Activated T-helper 2 cell treated with anti-CD3 and anti-CD28 coated beads, Interferon-gamma antibody, Interleukin-2, Interleukin-4, amounts not matched to agents 10 μg/mL and 5 μg/mL and 100 μg/mL, durations not matched to agents 14 hours and 24 hours and 36 hours (primary cell): ENCODE data around the gene FUT4. TPM values are rescaled to one million over a fixed set of nuclear protein-coding genes. Genes with fewer than 3 reads are reported as not detected.
"Not testable (repeated sequence)": the region's sequence is repeated elsewhere in the genome, so short reads cannot be mapped to it uniquely, and the experiment has no call there.

Source experiments
- DNase-seq: peaks from one replicate; pipeline ENCODE4 v3.0.0; 2021; ENCODE audit warnings: low spot score
- H3K27ac Mint-ChIP-seq: one replicate; pipeline ENCODE4 v1.8.0; 2021; ENCODE audit warnings: mixed read lengths
- H3K27me3 Mint-ChIP-seq: one replicate; pipeline ENCODE4 v1.8.0; 2021; ENCODE audit warnings: low read depth, mixed read lengths
- H3K36me3 Mint-ChIP-seq: one replicate; pipeline ENCODE4 v1.8.0; 2021; ENCODE audit warnings: low read depth, mixed read lengths
- H3K4me1 Mint-ChIP-seq: one replicate; pipeline ENCODE4 v1.8.0; 2021; ENCODE audit warnings: low read depth, mixed read lengths
- H3K4me3 Mint-ChIP-seq: one replicate; pipeline ENCODE4 v1.8.0; 2021; ENCODE audit warnings: low read depth, mild to moderate bottlenecking, moderate library complexity, mixed read lengths
- H3K9me3 Mint-ChIP-seq: one replicate; pipeline ENCODE4 v1.8.0; 2021; ENCODE audit warnings: mixed read lengths
- intact Hi-C: fragments of 100-400 bp; cut with micrococcal nuclease; formaldehyde crosslinking; loops from one replicate; pipeline ENCODE4 v1.15.1; 2023
- total RNA-seq: library from RNA; stranded (reverse); gene quantifications from 2 replicates; pipeline ENCODE4 v1.2.3, GENCODE V29; 2022

The FUT4 gene
- total RNA-seq, 1 donor from 2014 or later = 8.9 TPM

DNA sequence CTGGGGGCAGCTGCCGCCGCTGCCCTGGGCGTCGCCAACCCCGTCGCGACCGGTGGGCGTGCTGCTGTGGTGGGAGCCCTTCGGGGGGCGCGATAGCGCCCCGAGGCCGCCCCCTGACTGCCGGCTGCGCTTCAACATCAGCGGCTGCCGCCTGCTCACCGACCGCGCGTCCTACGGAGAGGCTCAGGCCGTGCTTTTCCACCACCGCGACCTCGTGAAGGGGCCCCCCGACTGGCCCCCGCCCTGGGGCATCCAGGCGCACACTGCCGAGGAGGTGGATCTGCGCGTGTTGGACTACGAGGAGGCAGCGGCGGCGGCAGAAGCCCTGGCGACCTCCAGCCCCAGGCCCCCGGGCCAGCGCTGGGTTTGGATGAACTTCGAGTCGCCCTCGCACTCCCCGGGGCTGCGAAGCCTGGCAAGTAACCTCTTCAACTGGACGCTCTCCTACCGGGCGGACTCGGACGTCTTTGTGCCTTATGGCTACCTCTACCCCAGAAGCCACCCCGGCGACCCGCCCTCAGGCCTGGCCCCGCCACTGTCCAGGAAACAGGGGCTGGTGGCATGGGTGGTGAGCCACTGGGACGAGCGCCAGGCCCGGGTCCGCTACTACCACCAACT is 1.0 kb downstream of the FUT4 start:
- Mint-ChIP-seq H3K4me3 (peak overlapping the region; percentile 78), H3K36me3 (peaks cover 28% of the 10 kb centered on the region), H3K27ac (peak overlapping the region; percentile 59), H3K9me3 (no peaks in the 10 kb centered on the region), H3K27me3 (no peaks in the 10 kb centered on the region), H3K4me1 (peaks cover 30% of the 10 kb centered on the region)
- no peak for DNase-seq
- intact Hi-C loops = loop anchor here (1.0 to 10.0 kb wide), 8 partner anchors 32 to 802 kb away; partner anchors contain the start of genes AMOTL1, ANKRD49, C11orf54 and C11orf97

DNA sequence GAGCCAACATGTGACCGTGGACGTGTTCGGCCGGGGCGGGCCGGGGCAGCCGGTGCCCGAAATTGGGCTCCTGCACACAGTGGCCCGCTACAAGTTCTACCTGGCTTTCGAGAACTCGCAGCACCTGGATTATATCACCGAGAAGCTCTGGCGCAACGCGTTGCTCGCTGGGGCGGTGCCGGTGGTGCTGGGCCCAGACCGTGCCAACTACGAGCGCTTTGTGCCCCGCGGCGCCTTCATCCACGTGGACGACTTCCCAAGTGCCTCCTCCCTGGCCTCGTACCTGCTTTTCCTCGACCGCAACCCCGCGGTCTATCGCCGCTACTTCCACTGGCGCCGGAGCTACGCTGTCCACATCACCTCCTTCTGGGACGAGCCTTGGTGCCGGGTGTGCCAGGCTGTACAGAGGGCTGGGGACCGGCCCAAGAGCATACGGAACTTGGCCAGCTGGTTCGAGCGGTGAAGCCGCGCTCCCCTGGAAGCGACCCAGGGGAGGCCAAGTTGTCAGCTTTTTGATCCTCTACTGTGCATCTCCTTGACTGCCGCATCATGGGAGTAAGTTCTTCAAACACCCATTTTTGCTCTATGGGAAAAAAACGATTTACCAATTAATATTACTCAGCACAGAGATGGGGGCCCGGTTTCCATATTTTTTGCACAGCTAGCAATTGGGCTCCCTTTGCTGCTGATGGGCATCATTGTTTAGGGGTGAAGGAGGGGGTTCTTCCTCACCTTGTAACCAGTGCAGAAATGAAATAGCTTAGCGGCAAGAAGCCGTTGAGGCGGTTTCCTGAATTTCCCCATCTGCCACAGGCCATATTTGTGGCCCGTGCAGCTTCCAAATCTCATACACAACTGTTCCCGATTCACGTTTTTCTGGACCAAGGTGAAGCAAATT is 1.8 kb downstream of the FUT4 start:
- no peaks in the 10 kb centered on the region for H3K27me3 Mint-ChIP-seq
- H3K27ac Mint-ChIP-seq = peak overlapping the region; percentile 69
- H3K9me3 Mint-ChIP-seq = no peaks in the 10 kb centered on the region
- peak overlapping the region; percentile 78 for H3K4me3 Mint-ChIP-seq
- intact Hi-C loops = loop anchor here (2.0 to 10.0 kb wide), 3 partner anchors 33 to 329 kb away; partner anchors contain the start of genes AMOTL1 and C11orf97
- H3K36me3 Mint-ChIP-seq = peaks cover 28% of the 10 kb centered on the region
- DNase-seq = no peak
- peaks cover 33% of the 10 kb centered on the region for H3K4me1 Mint-ChIP-seq

DNA sequence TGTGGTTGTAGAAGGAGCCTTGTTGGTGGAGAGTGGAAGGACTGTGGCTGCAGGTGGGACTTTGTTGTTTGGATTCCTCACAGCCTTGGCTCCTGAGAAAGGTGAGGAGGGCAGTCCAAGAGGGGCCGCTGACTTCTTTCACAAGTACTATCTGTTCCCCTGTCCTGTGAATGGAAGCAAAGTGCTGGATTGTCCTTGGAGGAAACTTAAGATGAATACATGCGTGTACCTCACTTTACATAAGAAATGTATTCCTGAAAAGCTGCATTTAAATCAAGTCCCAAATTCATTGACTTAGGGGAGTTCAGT is 2.4 kb downstream of the FUT4 start:
- no peaks in the 10 kb centered on the region for H3K27me3 Mint-ChIP-seq
- H3K4me3 Mint-ChIP-seq = peak overlapping the region; percentile 78
- H3K4me1 Mint-ChIP-seq = peaks cover 33% of the 10 kb centered on the region
- H3K27ac Mint-ChIP-seq = no peak overlapping the region
- no peak for DNase-seq
- intact Hi-C loops = loop anchor here (10.0 kb wide), 2 partner anchors 219 to 329 kb away; partner anchors contain the start of gene AMOTL1
- H3K36me3 Mint-ChIP-seq = peaks cover 28% of the 10 kb centered on the region
- H3K9me3 Mint-ChIP-seq = no peaks in the 10 kb centered on the region

- intact Hi-C loops = loop anchor here (10.0 kb wide), 2 partner anchors 218 to 328 kb away; partner anchors contain the start of gene AMOTL1
- Mint-ChIP-seq H3K27ac (no peak overlapping the region), H3K36me3 (peaks cover 28% of the 10 kb centered on the region), H3K4me3 (peak overlapping the region; percentile 47), H3K27me3 (no peaks in the 10 kb centered on the region), H3K9me3 (no peaks in the 10 kb centered on the region), H3K4me1 (peaks cover 33% of the 10 kb centered on the region)
- no peak for DNase-seq
Observed at GRCh38 chr11:94546886-94547285, 3.2 kb downstream of the FUT4 start.

GRCh38 chr11:94549146-94549545 is 5.4 kb downstream of the FUT4 start:
- H3K4me3 Mint-ChIP-seq = no peak overlapping the region
- no peak for DNase-seq
- no peaks in the 10 kb centered on the region for H3K27me3 Mint-ChIP-seq
- peaks cover 24% of the 10 kb centered on the region for H3K4me1 Mint-ChIP-seq
- H3K27ac Mint-ChIP-seq = no peak overlapping the region
- H3K36me3 Mint-ChIP-seq = peaks cover 28% of the 10 kb centered on the region
- intact Hi-C loops = loop anchor here (10.0 kb wide), 2 partner anchors 216 to 326 kb away; partner anchors contain the start of gene AMOTL1
- H3K9me3 Mint-ChIP-seq = no peaks in the 10 kb centered on the region

DNA sequence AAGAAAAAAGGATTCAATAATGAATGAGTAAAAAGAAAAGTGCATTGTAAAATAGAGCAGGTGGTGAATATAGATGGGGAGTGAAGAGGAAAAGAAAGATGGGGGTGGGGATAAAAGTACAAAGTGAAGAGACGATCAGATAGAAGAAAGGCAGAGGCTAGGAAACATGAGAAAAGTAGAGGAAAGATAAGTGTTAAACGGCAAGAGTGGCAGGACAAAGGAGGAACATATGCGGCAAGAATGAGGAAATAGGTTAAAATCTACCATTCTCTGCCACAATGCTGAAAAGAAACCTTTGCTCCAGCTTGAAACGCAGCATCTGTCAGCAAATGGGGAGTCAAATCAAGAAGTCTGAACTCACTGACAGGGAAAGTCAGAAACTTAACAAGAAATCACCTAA is 6.8 kb downstream of the FUT4 start:
- Mint-ChIP-seq H3K27ac (no peak overlapping the region), H3K27me3 (no peaks in the 10 kb centered on the region), H3K36me3 (peaks cover 25% of the 10 kb centered on the region), H3K4me1 (peaks cover 23% of the 10 kb centered on the region), H3K9me3 (no peaks in the 10 kb centered on the region), H3K4me3 (no peak overlapping the region)
- intact Hi-C loops = no loop called here
- DNase-seq = no peak

- Mint-ChIP-seq H3K4me3 (no peak overlapping the region), H3K27me3 (no peaks in the 10 kb centered on the region), H3K36me3 (peaks cover 4% of the 10 kb centered on the region), H3K4me1 (peaks cover 5% of the 10 kb centered on the region), H3K9me3 (no peaks in the 10 kb centered on the region), H3K27ac (no peak overlapping the region)
- no peak for DNase-seq
- intact Hi-C loops = no loop called here
Observed at GRCh38 chr11:94553938-94554337, 10.2 kb downstream of the FUT4 start.

- intact Hi-C loops, H3K36me3 Mint-ChIP-seq, H3K4me1 Mint-ChIP-seq, H3K27me3 Mint-ChIP-seq, H3K27ac Mint-ChIP-seq, DNase-seq, H3K9me3 Mint-ChIP-seq, H3K4me3 Mint-ChIP-seq: not testable (repeated sequence)
Observed at GRCh38 chr11:94555752-94556329, 12.1 kb downstream of the FUT4 start.

GRCh38 chr11:94557421-94557820 is 13.7 kb downstream of the FUT4 start:
- Mint-ChIP-seq H3K4me1 (peaks cover 1% of the 10 kb centered on the region), H3K27ac (no peak overlapping the region), H3K4me3 (no peak overlapping the region), H3K27me3 (no peaks in the 10 kb centered on the region), H3K9me3 (no peaks in the 10 kb centered on the region), H3K36me3 (no peaks in the 10 kb centered on the region)
- intact Hi-C loops = no loop called here
- no peak for DNase-seq

GRCh38 chr11:94557992-94558391 is 14.3 kb downstream of the FUT4 start:
- Mint-ChIP-seq H3K27me3 (no peaks in the 10 kb centered on the region), H3K4me3 (no peak overlapping the region), H3K9me3 (no peaks in the 10 kb centered on the region), H3K36me3 (no peaks in the 10 kb centered on the region), H3K4me1 (peaks cover 1% of the 10 kb centered on the region), H3K27ac (no peak overlapping the region)
- no peak for DNase-seq
- intact Hi-C loops = no loop called here

GRCh38 chr11:94558468-94558867 is 14.7 kb downstream of the FUT4 start:
- Mint-ChIP-seq H3K4me3 (no peak overlapping the region), H3K27ac (no peak overlapping the region), H3K9me3 (no peaks in the 10 kb centered on the region), H3K27me3 (no peaks in the 10 kb centered on the region), H3K36me3 (no peaks in the 10 kb centered on the region), H3K4me1 (peaks cover 1% of the 10 kb centered on the region)
- intact Hi-C loops = no loop called here
- DNase-seq = no peak

- intact Hi-C loops = no loop called here
- H3K27ac Mint-ChIP-seq = no peak overlapping the region
- no peak for DNase-seq
Observed at GRCh38 chr11:94558932-94559331, 15.2 kb downstream of the FUT4 start.

DNA sequence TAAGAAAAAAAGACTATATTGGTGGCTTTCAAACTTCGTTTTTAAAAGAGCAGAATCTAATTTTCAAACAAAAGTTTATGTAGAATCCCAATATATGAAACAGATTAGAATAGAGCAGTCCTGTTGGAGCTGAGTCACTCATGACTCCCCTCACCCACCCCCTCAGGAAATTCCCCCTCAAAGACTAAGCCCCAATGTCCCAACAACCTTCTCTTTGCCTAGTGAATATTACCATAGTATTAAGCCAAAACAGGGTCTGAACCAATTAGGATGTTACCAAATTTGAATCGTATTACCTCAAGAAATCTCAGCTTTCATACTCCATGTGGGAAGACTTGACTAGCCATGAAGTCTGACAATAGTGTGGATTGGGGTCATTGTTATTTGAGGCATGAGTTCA is 15.6 kb downstream of the FUT4 start:
- no peaks in the 10 kb centered on the region for H3K27me3 Mint-ChIP-seq
- no peak overlapping the region for H3K4me3 Mint-ChIP-seq
- H3K4me1 Mint-ChIP-seq = peaks cover 3% of the 10 kb centered on the region
- H3K9me3 Mint-ChIP-seq = no peaks in the 10 kb centered on the region
- intact Hi-C loops = no loop called here
- DNase-seq = no peak
- no peaks in the 10 kb centered on the region for H3K36me3 Mint-ChIP-seq
- no peak overlapping the region for H3K27ac Mint-ChIP-seq

More at GRCh38 chr11:94558932-94559331, 15.2 kb downstream of the FUT4 start:
- peaks cover 1% of the 10 kb centered on the region for H3K4me1 Mint-ChIP-seq
- H3K36me3 Mint-ChIP-seq = no peaks in the 10 kb centered on the region
- no peaks in the 10 kb centered on the region for H3K27me3 Mint-ChIP-seq
- H3K9me3 Mint-ChIP-seq = no peaks in the 10 kb centered on the region
- no peak overlapping the region for H3K4me3 Mint-ChIP-seq
